Measurements from ENCODE around the gene SMC1B.
"Not testable (repeated sequence)": the region's sequence is repeated elsewhere in the genome, so short reads cannot be mapped to it uniquely, and the experiment has no call there.

Gene SMC1B

DNA sequence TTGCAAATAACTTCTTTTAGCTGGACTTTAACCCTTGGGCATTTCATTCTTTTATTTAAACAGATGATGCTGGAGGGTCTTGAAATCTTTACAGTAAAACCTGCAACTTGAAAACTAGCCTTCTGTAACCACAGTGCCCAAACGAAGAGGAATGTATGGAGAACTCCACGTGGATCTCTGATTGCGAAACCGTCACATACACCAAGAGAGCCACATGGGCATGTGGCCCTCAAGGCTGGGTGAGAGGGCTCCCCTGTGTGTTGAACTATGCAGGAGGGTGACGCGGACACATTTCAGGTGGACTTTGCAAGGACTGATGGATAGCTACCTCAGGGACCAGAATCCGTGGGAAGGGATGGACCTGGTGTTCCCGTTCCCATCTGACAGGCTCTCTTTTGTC, 73.1 kb downstream of the SMC1B start:
- DNase-seq, result no peak

DNA sequence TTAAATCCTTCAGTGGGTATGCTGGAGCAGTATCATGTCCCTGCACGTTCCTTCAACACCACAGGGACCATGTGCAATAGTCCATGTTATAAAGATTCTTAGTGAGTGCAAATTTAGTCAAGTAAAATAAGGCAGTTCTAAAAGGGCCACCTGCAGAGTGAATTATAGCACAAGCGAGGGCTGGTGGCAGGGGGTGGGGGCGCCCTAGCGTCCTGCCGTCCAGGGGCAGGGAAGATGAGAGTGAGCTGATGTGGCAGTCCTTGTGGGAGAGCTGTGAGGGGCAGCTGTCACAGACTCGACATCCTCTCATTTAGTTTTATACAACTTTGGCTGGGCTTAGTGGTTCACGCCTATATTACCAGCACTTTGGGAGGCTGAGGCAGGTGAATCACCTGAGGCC, 74.6 kb downstream of the SMC1B start:
- no peak for DNase-seq

GRCh38 chr22:45337536-45337935, 75.9 kb downstream of the SMC1B start:
- DNase-seq, result no peak

- DNase-seq, result no peak
These were observed 76.4 kb downstream of the SMC1B start for GRCh38 chr22:45336971-45337431.

DNA sequence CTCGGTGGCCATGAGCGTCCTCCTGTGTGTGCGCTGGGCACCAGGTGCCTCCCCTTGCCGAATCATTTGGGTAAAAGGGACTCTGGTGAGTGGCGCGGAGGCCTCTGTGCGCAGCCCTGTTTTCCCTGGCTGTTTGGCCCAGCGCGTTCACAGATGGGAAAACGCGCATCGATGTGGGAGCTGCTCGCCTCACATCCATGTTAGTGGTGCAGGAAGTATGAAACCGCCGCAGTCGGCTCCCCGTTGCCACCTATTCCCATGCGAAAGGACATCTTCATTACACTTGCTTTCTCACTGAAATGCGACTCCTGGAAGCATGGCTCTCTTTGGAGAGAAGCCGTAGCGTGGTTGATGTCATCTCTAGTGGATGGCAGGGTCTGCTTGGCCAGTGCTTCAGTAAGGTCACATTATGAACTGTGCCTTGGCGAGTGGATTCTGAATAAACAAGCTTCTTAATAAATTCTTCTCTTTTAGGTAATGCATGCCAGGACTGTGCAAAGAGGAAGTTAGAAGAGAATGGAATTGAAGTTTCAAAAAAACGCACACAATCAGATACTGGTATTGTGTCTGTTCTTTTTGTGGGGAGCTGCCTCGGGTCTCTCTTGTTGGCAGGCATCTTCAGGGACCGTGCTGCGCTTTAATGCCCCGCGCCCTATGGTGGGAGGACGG, 77.4 kb downstream of the SMC1B start:
- DNase-seq, result no peak

- no peak for DNase-seq
These were observed 78.2 kb downstream of the SMC1B start for GRCh38 chr22:45335021-45335818.

DNA sequence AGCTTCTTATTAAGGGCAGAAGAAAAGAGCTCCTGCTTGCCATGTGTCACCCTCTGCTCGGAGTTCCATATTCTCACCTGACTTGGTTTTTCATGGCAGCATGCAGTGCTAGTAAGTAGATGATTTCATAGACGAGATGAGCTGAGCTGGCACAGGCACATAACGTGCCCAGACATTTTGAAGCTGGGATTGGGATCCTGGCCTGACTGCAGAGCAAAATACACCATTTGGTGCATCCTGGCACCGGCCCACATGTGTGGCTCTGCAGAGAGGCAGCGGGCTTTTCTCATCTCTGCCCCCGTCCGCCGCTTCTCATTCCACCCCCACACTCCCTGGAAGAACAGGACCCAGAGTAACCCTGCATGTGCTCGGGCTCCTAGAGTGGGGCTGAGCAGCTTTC, 78.9 kb downstream of the SMC1B start:
- DNase-seq, result no peak

GRCh38 chr22:45334068-45334467, 79.3 kb downstream of the SMC1B start:
- DNase-seq, result no peak

- DNase-seq, result no peak
These were observed 81.4 kb downstream of the SMC1B start for GRCh38 chr22:45332001-45332400.

DNA sequence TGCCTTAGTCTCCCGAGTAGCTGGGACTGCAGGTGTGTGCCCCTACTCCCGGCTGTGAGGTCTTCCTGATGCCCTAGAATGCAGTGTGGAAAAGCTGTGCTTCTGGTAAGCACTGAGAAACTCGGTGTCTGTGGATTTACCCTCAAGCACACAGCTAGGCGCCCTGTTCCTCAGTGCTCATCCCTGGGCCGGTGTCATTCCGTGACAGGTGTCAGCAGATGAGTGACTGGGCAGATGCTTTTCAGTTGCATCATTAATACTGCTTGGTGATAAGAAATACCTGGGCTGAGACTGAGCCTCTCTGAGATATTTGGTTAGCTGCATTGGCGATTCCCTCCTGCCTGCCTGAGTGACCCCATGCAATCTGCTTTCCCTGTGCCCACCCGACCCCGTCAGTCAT, 81.9 kb downstream of the SMC1B start:
- no peak for DNase-seq

DNA sequence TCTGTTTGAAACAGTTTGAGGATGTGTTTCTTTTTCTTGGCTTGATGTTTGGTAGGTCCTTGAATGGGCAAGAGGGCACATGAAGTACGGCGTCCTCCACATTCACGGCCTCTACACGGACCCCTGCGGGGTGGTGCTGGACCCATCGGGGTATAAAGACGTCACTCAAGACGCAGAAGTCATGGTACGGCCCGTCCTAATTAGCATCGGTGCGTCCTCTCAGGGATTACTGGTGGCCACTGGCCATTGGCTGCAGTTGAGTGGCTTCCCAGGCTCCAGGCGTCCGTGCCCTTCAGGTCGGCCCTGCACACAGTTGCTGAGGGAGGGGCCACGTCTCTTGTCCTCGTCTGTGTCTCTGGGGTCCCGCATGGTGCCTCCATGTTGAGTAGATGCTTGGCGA, 82.9 kb downstream of the SMC1B start:
- no peak for DNase-seq

GRCh38 chr22:45329530-45329936, 83.9 kb downstream of the SMC1B start:
- no peak for DNase-seq

DNA sequence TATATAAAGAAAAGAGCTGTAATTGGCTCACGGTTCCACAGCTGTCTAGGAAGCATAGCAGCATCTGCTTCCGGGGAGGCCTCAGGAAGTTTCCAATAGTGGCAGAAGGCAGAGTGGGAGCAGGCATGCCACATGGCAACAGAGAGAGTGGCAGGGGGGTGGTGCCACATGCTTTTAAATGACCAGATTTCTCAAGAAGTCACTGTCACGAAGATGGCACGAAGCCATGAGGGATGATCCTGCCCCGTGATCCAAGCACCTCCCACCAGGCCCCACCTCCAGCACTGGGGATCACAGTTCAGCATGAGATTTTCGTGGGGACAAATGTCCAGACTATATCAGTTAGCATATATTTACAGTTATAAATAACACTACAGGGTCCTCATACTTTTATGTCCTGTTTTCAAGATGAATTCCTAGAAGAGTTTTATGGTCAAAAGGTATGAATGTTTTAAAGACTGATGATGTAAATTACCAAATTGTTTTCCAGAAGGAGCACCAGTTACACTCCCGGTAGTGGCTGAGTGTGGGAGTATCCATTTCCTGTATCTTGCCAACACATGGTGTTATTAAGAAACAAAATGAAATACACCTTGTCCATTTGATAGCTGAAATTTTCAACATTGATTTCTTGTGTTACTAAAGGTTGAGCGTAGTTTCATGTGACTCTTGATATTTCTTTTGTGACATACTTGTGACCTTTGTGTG, 84.4 kb downstream of the SMC1B start:
- no peak for DNase-seq

DNA sequence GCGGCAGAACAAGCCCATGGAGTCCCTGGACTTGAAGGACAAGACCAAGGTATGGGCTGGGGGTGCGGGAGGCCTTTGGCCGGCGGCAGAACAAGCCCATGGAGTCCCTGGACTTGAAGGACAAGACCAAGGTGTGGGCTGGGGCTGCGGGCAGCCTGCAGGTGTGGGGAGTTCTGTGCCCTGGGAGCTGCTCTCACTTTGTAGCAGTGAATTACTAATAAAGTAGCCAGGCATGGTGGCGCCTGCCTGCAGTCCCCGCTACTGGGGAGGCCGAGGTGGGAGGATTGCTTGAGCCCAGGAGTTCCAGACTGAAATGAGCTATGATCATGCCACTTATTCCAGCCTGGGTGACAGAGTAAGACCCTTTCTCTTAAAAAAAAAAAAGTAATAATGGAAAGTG, 85.1 kb downstream of the SMC1B start:
- DNase-seq, result not testable (repeated sequence)

DNA sequence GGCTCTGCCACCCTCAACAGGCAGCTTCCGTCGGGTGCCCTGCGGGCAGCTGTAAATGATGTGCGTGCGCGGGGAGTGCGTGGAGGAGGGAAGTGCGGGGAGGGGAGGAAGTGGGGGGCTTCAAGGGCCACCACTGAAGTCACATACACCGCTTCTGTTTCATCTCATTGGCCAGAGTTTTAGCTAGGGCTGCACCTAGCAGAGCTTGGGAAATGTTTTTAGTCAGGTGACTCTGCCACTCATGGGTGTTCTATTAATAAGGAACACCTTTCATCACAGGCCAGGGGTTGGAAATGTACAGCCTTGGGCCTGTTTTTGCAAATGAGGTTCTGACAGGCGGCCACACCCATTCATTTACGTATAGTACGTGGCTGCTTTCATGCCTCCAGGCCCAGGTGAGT, 89.1 kb downstream of the SMC1B start:
- DNase-seq, result no peak

DNA sequence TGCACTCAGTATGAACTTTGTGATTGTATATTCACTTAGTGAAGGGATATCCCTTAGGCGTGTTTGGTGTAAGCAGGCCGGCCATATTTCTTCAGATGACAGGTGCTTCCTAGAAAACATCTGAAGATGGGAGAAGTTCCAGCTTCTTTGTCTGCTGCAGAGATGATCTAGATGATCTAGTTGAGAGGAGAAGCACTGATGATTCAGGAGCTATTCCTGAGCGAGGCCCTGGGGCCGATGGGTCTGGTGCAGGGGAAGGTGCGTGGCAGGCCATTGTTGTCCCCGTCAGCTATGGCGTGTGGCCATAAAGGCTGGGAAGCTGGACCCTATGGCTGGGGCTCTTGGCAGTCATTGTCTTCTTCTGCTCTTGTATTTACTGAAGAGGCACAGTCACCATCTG, 89.7 kb downstream of the SMC1B start:
- DNase-seq, result no peak

GRCh38 chr22:45322873-45323525, 90.4 kb downstream of the SMC1B start:
- no peak for DNase-seq

GRCh38 chr22:45321827-45322226, 91.6 kb downstream of the SMC1B start:
- no peak for DNase-seq

- DNase-seq, result no peak
These were observed 92.9 kb downstream of the SMC1B start for GRCh38 chr22:45320357-45320976.

DNA sequence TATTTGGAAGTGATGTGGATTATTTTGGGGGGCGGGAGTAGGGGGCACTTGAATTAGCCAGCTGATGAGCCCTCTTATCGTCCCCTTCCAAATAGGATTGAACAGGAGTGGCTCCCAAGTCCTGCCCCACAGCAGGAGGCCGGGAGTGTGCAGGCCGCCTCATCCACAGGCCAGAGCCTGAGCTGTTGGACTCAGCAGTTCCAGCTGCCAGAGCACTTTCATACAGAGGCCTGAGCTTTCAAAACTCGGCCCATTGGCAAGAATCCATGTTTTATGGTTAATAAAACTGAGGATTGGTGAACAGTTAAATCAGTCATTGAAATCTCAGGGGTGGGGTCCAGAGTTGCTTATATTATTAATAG, 94.1 kb downstream of the SMC1B start:
- DNase-seq, result peak; percentile 38

DNA sequence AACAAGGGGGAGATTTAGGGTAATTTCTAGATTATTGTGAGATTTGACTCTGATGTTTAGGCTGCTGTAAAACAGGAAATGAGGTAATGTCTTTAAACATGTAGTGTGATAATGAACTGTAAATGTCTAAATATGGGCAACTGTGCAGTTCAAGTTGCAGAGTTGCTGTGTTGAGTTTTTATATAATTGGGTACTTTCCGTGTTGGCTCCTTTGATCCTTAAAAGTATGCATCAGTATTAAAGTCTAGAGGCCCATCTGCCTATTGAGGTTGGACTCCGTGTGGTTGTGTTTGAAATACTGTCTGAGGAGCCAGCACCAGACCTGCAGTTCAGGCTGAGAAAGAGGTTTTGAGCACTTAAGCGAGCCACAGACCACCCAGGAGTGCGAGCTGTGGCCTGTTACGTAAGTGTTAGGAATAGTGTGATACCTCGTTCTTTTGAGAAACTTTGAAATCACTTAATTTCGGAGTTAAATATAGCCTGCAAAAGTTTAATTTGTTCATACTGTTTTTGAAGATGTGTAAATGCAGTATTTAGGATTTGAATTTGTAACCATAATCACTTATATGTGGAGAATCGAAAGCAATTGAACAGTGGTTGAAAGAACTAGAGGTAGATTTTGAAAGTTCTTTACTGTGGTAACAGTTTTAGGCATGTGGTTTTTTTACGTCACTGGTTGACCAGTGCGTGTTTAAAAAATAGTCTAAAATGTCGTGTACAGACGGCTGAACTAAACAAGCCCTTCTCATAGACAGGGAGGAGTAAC, 94.7 kb downstream of the SMC1B start:
- DNase-seq, result peak; percentile 63

DNA sequence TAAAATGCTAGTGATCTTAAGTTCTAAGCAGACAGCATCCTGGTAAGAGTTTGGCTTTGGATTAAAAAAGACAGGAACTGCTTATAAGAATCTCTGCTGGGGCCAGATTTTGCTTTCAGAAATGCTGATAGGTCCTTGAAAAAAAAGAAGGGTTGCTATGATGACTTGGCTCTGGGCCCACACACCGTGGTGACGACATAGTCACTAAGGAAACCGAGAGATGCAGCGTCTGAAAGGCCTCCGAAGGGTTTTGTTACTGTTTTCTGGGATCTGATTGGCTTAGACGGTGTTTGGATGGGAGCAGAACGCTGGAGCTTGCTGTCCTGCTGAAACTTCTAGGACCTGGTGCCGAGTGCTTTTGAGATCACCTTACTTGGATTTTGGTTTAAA, 95.2 kb downstream of the SMC1B start:
- peak; percentile 95 for DNase-seq

Data from fibroblast of skin of right biceps (primary cell).